H1 (cell line): ENCODE measurements around the gene PLXNB3.

Experiments
- CHD1 ChIP-seq: IDR thresholded peaks from 2 replicates; pipeline ENCODE4 v1.6.1; 2012; ENCODE audit warnings: low read depth, low read length, improper control_type of control experiment
- EGR1 ChIP-seq: IDR thresholded peaks from 2 replicates; pipeline ENCODE4 v1.6.1; 2011; ENCODE audit warnings: low read depth, low read length, borderline replicate concordance
- NRF1 ChIP-seq: IDR thresholded peaks from 2 replicates; pipeline ENCODE4 v1.6.1; 2011; ENCODE audit warnings: mild to moderate bottlenecking, low read depth, low read length, improper control_type of control experiment
- POLR2AphosphoS5 ChIP-seq: IDR thresholded peaks from 2 replicates; pipeline ENCODE4 v1.6.1; 2011; ENCODE audit warnings: low read depth, low read length
- SP1 ChIP-seq: IDR thresholded peaks from 2 replicates; pipeline ENCODE4 v1.6.1; 2011; ENCODE audit warnings: low read depth, low read length
- TAF1 ChIP-seq: IDR thresholded peaks from 2 replicates; pipeline ENCODE4 v1.6.1; 2011; ENCODE audit warnings: mild to moderate bottlenecking, low read depth, low read length
- TCF12 ChIP-seq: IDR thresholded peaks from 2 replicates; pipeline ENCODE4 v1.6.1; 2011; ENCODE audit warnings: low read depth, mild to moderate bottlenecking, low read length
- TF ChIP-seq, protein P1 (sequence below): IDR thresholded peaks from 2 replicates; pipeline ENCODE4 v1.6.1; 2011; ENCODE audit warnings: low read length, improper control_type of control experiment
- TF ChIP-seq, protein P2 (sequence below): IDR thresholded peaks from 2 replicates; pipeline ENCODE4 v1.6.1; 2012; ENCODE audit warnings: inconsistent platforms
- TF ChIP-seq, protein P3 (sequence below): IDR thresholded peaks from 2 replicates; pipeline ENCODE4 v1.6.1; 2012; ENCODE audit warnings: inconsistent platforms
- TF ChIP-seq, protein P4 (sequence below), 3 experiments: IDR thresholded peaks; 1 replicate in 2 of 3; 2 replicates in 1 of 3; pipeline versions ENCODE4 v1.5.1 to v1.6.1; 2011; ENCODE audit warnings: low read length in 3 of 3, mild to moderate bottlenecking in 3 of 3, inconsistent platforms in 2 of 3, low read depth in 1 of 3, moderate library complexity in 1 of 3; ENCODE audit not compliant: insufficient read depth in 1 of 3; ENCODE audit errors: control extremely low read depth in 1 of 3

DNA sequence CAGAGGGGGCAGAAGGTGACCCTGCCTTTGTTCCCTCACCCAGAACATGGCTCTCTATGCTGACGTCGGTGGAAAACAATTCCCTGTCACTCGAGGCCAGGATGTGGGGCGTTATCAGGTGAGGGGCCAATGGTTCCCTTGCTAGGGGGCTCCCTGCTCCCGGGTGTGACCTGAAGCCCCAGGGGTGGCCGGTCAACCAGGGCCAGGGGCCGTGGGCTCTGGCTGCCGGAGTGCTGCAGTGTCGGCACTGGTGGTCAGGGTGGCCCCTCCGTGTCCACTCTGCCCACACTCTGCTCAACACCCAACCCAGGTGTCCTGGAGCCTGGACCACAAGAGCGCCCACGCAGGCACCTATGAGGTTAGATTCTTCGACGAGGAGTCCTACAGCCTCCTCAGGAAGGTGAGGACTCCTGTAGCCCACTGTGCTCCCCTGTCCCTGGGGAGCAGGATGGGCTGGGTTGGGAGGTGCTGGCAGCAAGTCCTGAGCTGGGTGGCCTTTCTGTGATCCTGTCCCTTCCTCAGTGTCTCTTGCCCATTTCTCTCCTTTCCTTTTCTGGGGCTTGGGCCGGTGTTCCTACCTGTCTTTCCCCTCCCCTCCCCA lies 33.5 kb downstream of the PLXNB3 start:
- no peak for TF ChIP-seq TAF1
- TF ChIP-seq TCF12, result no peak
- TF ChIP-seq CHD1, result no peak
- TF ChIP-seq, protein P1, sequence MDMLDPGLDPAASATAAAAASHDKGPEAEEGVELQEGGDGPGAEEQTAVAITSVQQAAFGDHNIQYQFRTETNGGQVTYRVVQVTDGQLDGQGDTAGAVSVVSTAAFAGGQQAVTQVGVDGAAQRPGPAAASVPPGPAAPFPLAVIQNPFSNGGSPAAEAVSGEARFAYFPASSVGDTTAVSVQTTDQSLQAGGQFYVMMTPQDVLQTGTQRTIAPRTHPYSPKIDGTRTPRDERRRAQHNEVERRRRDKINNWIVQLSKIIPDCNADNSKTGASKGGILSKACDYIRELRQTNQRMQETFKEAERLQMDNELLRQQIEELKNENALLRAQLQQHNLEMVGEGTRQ, result no peak
- TF ChIP-seq EGR1, result no peak
- TF ChIP-seq POLR2AphosphoS5, result no peak
- TF ChIP-seq, protein P2, sequence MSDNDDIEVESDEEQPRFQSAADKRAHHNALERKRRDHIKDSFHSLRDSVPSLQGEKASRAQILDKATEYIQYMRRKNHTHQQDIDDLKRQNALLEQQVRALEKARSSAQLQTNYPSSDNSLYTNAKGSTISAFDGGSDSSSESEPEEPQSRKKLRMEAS, result no peak
- TF ChIP-seq, protein P3, sequence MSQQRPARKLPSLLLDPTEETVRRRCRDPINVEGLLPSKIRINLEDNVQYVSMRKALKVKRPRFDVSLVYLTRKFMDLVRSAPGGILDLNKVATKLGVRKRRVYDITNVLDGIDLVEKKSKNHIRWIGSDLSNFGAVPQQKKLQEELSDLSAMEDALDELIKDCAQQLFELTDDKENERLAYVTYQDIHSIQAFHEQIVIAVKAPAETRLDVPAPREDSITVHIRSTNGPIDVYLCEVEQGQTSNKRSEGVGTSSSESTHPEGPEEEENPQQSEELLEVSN, result no peak
- no peak for TF ChIP-seq NRF1
- no peak for TF ChIP-seq SP1
- TF ChIP-seq, protein P4, sequence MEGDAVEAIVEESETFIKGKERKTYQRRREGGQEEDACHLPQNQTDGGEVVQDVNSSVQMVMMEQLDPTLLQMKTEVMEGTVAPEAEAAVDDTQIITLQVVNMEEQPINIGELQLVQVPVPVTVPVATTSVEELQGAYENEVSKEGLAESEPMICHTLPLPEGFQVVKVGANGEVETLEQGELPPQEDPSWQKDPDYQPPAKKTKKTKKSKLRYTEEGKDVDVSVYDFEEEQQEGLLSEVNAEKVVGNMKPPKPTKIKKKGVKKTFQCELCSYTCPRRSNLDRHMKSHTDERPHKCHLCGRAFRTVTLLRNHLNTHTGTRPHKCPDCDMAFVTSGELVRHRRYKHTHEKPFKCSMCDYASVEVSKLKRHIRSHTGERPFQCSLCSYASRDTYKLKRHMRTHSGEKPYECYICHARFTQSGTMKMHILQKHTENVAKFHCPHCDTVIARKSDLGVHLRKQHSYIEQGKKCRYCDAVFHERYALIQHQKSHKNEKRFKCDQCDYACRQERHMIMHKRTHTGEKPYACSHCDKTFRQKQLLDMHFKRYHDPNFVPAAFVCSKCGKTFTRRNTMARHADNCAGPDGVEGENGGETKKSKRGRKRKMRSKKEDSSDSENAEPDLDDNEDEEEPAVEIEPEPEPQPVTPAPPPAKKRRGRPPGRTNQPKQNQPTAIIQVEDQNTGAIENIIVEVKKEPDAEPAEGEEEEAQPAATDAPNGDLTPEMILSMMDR (IDR thresholded peaks at IDR 0.05; ENCODE audit: control extremely low read depth in 1 of 3, insufficient read depth in 1 of 3, low read depth in 1 of 3, low read length in 3 of 3), result no peak
